H1 (cell line): ENCODE data around the gene COL2A1. TPM values are rescaled to one million over a fixed set of nuclear protein-coding genes. Genes with fewer than 3 reads are reported as not detected.

Experiments used
- CTBP2 ChIP-seq: IDR thresholded peaks from 2 replicates; pipeline ENCODE4 v1.7.0; 2011; ENCODE audit warnings: borderline replicate concordance, mild to moderate bottlenecking, moderate library complexity, mixed read lengths, low read length; ENCODE audit not compliant: insufficient read depth, insufficient read length
- GTF2F1 ChIP-seq: IDR thresholded peaks from 2 replicates; pipeline ENCODE4 v1.6.1; 2012; ENCODE audit warnings: low read depth, low read length, improper control_type of control experiment, borderline replicate concordance
- KDM4A ChIP-seq: IDR thresholded peaks from one replicate; pipeline ENCODE4 v1.7.1; 2012; ENCODE audit warnings: low read depth, mild to moderate bottlenecking, moderate library complexity, low read length, inconsistent platforms; ENCODE audit not compliant: severe bottlenecking
- NANOG ChIP-seq: IDR thresholded peaks from 2 replicates; pipeline ENCODE4 v1.6.1; 2011; ENCODE audit warnings: low read length, low read depth, mild to moderate bottlenecking, inconsistent platforms; ENCODE audit not compliant: insufficient read depth, poor library complexity, severe bottlenecking
- RXRA ChIP-seq: IDR thresholded peaks from 2 replicates; pipeline ENCODE4 v1.6.1; 2011; ENCODE audit warnings: low read depth, mild to moderate bottlenecking, low read length, moderate library complexity; ENCODE audit not compliant: insufficient read depth
- SP1 ChIP-seq: IDR thresholded peaks from 2 replicates; pipeline ENCODE4 v1.6.1; 2011; ENCODE audit warnings: low read depth, low read length
- polyA plus RNA-seq, 7 experiments: library from polyadenylated mRNA; depleted of rRNA in 3 of 7; stranded (reverse) in 5 of 7; unstranded in 2 of 7; fragments of >200 nt in 5 of 7; fragments of 200-250 nt in 2 of 7; gene quantifications; 1 replicate in 5 of 7; 2 replicates in 1 of 7; 4 replicates in 1 of 7; pipeline versions ENCODE4 v1.2.1 to v1.2.3, GENCODE V29; 2011 to 2013; ENCODE audit warnings: missing spikeins in 2 of 7, mixed read lengths in 2 of 7
- total RNA-seq: library from RNA; stranded (reverse); fragmentation: NEBNext Ultra II Directional; extraction: Animal tissue kit (Norgen Biotek cat#: 25700); gene quantifications from 2 replicates; pipeline ENCODE4 v1.2.1, GENCODE V29; 2021
- TF ChIP-seq, protein P1 (sequence below): fragments of 300-600 bp; sonication (generic); IDR thresholded peaks from 2 replicates; pipeline ENCODE4 v1.7.1; 2012; ENCODE audit warnings: low read length, moderate library complexity, mild to moderate bottlenecking, inconsistent platforms; ENCODE audit not compliant: insufficient replicate concordance
- TF ChIP-seq, protein P2 (sequence below): IDR thresholded peaks from 2 replicates; pipeline ENCODE4 v1.6.1; 2012; ENCODE audit warnings: low read length, inconsistent platforms

The COL2A1 gene
- total and polyA plus RNA-seq, 2 of the 8 experiments (the other 6 are each of a cell fraction or from before 2014, with no cell fraction given): 4.2 to 14.6 TPM

GRCh38 chr12:48021485-48022179, 17.4 kb upstream of the COL2A1 start (continued):
- TF ChIP-seq, protein P1, sequence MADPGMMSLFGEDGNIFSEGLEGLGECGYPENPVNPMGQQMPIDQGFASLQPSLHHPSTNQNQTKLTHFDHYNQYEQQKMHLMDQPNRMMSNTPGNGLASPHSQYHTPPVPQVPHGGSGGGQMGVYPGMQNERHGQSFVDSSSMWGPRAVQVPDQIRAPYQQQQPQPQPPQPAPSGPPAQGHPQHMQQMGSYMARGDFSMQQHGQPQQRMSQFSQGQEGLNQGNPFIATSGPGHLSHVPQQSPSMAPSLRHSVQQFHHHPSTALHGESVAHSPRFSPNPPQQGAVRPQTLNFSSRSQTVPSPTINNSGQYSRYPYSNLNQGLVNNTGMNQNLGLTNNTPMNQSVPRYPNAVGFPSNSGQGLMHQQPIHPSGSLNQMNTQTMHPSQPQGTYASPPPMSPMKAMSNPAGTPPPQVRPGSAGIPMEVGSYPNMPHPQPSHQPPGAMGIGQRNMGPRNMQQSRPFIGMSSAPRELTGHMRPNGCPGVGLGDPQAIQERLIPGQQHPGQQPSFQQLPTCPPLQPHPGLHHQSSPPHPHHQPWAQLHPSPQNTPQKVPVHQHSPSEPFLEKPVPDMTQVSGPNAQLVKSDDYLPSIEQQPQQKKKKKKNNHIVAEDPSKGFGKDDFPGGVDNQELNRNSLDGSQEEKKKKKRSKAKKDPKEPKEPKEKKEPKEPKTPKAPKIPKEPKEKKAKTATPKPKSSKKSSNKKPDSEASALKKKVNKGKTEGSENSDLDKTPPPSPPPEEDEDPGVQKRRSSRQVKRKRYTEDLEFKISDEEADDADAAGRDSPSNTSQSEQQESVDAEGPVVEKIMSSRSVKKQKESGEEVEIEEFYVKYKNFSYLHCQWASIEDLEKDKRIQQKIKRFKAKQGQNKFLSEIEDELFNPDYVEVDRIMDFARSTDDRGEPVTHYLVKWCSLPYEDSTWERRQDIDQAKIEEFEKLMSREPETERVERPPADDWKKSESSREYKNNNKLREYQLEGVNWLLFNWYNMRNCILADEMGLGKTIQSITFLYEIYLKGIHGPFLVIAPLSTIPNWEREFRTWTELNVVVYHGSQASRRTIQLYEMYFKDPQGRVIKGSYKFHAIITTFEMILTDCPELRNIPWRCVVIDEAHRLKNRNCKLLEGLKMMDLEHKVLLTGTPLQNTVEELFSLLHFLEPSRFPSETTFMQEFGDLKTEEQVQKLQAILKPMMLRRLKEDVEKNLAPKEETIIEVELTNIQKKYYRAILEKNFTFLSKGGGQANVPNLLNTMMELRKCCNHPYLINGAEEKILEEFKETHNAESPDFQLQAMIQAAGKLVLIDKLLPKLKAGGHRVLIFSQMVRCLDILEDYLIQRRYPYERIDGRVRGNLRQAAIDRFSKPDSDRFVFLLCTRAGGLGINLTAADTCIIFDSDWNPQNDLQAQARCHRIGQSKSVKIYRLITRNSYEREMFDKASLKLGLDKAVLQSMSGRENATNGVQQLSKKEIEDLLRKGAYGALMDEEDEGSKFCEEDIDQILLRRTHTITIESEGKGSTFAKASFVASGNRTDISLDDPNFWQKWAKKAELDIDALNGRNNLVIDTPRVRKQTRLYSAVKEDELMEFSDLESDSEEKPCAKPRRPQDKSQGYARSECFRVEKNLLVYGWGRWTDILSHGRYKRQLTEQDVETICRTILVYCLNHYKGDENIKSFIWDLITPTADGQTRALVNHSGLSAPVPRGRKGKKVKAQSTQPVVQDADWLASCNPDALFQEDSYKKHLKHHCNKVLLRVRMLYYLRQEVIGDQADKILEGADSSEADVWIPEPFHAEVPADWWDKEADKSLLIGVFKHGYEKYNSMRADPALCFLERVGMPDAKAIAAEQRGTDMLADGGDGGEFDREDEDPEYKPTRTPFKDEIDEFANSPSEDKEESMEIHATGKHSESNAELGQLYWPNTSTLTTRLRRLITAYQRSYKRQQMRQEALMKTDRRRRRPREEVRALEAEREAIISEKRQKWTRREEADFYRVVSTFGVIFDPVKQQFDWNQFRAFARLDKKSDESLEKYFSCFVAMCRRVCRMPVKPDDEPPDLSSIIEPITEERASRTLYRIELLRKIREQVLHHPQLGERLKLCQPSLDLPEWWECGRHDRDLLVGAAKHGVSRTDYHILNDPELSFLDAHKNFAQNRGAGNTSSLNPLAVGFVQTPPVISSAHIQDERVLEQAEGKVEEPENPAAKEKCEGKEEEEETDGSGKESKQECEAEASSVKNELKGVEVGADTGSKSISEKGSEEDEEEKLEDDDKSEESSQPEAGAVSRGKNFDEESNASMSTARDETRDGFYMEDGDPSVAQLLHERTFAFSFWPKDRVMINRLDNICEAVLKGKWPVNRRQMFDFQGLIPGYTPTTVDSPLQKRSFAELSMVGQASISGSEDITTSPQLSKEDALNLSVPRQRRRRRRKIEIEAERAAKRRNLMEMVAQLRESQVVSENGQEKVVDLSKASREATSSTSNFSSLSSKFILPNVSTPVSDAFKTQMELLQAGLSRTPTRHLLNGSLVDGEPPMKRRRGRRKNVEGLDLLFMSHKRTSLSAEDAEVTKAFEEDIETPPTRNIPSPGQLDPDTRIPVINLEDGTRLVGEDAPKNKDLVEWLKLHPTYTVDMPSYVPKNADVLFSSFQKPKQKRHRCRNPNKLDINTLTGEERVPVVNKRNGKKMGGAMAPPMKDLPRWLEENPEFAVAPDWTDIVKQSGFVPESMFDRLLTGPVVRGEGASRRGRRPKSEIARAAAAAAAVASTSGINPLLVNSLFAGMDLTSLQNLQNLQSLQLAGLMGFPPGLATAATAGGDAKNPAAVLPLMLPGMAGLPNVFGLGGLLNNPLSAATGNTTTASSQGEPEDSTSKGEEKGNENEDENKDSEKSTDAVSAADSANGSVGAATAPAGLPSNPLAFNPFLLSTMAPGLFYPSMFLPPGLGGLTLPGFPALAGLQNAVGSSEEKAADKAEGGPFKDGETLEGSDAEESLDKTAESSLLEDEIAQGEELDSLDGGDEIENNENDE: peak; percentile 81
- peak; percentile 60 for TF ChIP-seq CTBP2
- TF ChIP-seq, protein P2, sequence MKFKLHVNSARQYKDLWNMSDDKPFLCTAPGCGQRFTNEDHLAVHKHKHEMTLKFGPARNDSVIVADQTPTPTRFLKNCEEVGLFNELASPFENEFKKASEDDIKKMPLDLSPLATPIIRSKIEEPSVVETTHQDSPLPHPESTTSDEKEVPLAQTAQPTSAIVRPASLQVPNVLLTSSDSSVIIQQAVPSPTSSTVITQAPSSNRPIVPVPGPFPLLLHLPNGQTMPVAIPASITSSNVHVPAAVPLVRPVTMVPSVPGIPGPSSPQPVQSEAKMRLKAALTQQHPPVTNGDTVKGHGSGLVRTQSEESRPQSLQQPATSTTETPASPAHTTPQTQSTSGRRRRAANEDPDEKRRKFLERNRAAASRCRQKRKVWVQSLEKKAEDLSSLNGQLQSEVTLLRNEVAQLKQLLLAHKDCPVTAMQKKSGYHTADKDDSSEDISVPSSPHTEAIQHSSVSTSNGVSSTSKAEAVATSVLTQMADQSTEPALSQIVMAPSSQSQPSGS: no peak; the same call in 1 of the 2 replicates
- no peak for TF ChIP-seq KDM4A
- peak; percentile 97 for TF ChIP-seq NANOG
- TF ChIP-seq SP1: peak; percentile 79; the same call in 1 of the 2 replicates
- TF ChIP-seq GTF2F1: no peak
- no peak for TF ChIP-seq RXRA
